Activated CD4-positive, alpha-beta T cell treated with anti-CD3 and anti-CD28 coated beads for 48 hours (primary cell): ENCODE data around the gene FOXF2.
A peak's percentile ranks its signal among the peaks of the same experiment; 100 is the strongest.

ENCODE experiments used
- DNase-seq: peaks from one replicate; pipeline ENCODE4 v3.0.0-alpha.2; 2020

The FOXF2 gene

DNA sequence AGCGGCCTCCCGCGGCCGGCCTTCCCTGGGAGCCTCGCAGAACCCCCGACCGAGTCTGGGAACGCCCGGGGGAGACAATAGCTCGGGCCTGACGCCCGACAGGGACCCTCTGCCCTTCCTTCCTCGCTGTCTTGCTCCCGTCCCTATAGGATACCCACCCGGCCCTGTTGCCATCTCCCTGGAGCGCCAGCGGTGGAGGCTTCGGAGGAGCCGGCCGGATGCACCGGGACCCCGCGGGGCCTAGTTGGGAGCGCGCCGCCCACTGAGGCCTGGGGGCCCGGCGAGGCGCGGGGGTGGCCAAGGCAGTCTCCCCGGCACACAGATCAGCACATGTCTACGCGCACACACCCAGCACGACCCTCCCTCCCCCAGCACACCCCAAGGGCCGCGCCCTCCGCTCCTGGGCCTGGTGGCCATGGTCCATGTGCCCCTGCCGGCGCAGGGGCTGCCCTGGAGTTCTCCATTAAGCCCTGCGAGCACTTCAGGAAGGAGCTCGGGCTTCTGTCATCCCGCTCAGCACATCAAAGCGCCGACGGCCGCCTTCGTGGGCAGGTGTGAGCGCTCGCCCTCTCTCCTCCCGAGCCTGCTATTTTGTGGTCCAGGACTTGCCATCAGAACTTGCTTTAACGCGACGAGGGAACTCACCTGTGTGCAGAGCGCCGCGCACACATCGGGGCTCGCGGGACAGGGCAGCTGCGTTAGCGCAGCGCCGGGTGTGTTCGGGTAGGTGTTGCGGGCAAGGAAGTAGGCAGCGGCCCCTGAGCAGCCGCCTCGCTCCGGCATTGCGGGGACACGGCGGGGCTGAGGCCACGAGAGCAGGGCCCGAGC is 3.7 kb downstream of the FOXF2 start:
- DNase-seq, result no peak

DNA sequence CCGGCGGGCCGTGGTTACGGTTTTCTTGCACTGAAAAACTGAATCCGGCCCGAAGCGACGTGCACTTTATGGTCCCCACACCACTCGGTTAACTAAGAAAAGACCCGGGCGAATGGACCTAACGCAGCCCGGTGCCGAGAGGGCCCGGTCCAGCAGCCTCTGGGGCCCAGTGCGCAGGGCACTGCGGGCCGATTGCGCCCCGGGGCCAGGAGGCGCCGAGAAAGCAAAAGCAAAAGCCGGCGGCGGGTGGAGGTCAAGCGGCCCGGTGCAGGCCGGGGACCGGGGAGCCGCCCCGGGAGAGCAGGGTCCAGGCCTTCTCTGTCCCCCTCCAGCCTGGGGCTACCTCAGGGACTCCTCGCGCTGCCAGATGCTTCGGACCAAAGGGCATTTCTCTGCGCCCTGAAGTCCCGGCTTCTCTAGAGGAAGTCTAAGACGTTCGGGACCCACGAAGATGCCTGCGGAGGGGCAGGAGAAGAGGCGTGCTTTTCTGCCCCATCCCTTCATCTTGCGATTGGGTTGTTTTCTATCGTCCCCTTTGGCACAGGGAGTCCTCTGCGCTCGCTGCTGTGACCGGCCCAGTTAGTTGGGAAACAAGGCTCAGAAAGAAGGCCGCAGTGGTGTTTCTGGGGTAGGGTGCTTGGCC is 4.4 kb downstream of the FOXF2 start:
- DNase-seq, result no peak

DNA sequence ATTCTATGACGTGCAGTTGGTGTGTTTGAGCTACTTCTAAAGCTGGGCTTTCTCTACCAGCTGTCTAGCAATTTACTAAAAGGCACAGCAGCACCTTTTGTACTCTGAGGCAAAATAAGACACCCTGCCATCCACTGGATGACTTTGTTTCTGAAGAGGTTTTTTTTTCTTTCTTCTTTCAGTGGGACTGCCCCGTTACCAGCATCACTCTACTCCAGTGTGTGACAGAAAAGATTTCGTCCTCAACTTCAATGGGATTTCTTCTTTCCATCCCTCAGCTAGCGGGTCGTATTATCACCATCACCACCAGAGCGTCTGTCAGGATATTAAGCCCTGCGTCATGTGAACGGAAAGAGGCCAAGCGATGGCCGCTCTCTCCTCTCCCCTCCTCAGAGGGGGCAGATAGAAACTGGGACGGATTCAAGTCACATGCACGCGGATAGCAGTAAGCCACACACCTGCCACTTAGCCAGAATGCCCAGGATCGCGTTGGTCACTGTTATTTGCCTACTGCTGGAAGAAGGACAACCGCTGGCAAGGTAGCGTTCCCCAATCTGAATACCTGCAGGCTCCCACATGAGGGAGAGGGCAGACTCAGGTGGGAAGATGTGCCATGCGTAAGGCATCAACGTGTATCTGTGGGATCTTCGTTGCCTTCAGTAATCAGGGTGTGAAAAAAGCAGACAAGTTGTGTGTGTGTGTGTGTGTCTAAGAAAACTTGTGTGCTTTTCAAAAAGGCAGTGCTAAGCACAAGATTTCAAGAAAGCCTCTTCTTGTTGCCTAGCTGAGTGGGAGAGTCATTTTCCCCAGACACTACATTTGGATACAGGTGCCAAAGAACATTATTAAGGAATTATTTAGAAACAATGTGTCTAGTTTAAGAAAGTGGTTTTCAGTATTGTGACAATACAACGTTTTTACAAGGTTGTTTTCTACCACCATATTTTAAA is 5.4 kb downstream of the FOXF2 start:
- DNase-seq, result no peak

DNA sequence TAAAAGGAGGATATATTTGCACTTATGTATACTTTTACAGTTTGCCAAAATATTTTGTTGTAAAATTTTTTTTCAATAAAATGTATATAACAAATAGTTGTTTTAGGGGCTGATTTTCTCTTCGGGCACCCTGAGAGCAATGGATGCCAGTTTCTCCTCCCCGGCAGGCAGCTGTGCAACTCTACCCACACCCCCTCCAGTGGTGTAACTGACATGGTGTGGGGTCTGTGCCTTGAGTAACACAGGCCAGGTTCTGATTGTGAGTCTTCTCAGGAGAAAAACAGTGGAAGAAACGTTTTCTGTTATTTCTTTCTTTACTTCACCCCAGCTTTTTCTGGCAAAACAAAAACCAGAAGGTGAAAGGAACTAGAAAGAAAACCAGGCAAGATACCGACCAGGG is 6.1 kb downstream of the FOXF2 start:
- no peak for DNase-seq

DNA sequence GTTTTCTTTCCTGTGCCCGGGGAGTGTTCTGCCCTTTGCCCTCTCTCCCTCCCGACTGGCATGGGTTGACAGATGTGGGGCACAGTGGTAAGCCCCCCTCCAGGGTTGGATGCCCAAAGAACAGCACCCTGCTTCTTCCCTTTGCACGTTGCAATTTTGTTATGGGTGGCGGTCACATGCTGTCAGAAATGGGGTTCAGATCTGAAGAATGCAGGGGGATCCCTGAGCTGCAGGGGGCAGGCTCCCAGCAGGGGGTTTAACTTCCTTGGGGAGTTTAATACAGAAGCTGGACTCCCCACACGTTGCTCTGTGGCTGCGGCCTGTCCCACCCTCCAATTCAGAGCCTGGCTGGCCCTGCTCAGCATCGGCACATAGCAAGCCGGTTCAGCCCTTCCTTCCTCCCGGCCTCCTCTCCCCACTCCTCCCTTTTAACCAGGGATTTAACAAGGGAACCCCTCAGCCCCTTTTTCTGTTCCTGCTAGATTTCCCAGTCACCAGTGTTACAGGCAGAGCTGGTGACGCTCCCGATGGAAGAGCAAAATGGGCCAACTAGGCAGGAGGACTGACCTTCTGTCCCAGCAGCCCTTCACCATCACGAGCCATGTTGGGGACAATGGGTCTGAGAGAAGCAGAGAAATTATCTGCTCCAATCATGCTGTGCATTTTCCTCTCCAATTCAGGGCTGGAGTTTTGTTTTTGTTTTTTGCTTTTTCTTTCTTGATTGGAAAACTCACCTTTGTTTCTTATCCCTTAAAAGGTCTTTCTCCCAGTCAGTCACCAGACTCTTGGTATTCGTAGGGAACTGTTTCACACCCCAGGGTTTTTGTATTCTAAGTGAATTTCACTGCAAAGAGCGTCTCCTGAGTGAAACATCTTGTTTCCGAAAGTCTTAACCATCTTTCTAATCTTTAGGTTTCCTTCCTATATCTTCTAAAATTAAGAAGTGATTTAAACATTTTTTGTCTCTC is 6.8 kb downstream of the FOXF2 start:
- no peak for DNase-seq

DNA sequence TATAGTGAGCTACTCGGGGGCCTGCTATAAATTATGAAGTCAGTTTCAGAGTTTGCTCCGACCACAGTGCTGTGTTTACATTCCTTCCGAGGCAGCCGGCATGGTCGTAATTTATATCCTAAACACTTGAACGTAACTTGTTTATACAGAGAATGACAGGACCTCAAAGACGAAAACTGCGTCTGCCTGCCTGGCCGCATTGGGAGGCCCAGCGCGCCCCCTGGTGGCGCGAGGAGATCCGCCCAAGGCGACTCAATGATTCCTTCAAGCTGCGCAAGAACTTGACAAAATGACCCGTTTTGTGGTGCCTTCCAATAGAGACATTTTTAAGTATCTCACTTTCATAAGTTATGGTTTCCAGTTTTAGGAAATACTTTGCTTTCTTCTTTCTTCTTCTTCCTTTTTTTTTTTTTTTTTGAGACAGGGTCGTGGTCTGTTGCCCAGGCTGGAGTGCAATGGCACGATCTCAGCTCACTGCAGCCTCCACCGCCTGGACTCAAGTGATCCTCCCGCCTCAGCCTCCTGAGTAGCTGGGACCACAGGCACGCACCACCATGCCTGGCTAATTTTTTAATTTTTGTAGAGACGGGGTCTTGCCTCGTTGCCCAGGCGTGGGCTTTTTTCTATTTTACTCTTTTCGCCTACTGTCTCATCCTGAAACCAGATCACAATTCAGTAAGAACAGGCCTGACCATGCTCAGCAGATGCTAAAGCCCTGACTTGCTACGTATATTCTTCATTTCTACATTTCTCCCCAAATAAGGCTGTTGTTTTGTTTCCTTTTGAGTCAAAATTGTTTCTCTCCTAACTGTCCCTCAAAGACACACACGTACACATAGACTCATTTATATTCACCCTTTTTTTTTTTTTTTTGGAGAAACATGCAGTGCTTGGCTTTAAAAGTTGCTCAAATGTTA is 7.8 kb downstream of the FOXF2 start:
- peak; percentile 80 for DNase-seq

DNA sequence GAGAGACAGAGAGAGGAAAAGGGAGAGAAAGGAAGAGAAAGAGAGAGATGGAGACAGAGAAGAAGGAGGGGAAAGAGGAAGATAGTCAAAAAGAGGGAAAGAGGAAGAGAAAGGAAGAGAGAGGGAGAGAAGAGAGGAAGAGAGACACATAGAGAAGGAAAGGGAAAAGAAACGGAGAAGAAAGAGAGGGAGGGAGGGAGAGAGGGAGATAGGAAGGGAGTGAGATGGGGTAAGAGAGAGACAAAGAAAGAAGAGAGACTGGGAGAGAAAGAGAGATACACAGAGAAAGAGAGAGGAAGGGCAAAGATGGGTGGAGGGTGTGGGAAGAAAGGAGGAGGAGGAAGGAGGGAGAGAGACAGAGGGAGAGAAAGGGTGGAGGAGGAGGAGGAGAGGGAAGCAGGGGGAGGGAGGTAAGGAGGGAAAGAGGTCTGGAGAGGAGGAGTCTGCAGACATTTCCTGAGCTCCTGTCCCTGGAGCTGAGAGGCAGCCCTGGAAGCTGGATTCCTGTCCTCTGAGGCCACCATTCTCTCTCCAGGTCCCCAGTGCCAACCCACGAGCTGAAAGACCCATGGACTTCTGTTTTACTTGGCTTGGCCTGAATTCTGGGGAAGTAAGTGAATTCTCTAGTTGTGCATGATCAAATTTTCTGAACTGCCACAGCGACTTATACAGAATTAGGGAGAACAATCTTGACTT is 9.9 kb downstream of the FOXF2 start:
- no peak for DNase-seq

DNA sequence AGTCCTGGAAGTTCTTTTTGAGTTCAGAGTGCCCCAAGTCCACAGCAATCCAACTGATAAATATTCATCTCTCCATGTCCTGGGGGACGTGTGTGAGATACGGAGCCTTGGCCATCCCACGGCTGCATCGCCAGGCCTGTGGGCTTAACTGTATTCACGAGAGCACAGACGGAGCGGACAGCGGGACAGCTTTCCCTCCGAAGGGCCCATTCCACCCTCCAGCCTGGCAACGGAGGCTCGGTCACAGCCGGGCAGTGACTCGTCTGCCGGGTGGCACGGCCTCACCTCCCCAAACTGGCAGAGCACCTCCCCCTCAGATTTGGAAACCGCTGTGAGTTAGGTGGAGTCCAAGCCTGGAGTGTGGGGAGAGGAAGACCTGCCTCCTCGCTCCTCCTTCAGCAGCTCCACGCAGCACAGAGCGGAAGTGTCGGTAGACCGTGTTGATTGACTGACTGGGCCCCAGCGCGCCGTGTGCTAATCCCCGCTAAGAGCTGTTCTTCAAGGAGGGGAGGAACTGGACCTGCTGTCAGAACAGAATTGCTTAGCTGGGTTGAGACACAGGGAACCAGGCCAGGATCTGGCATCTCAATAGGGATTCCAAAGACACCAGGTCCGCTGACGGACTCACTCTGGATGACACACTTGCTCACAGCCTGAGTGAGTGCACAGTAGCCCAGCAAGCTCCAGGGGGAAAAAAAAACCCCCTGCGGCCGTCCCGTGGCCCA is 10.9 kb downstream of the FOXF2 start:
- no peak for DNase-seq

DNA sequence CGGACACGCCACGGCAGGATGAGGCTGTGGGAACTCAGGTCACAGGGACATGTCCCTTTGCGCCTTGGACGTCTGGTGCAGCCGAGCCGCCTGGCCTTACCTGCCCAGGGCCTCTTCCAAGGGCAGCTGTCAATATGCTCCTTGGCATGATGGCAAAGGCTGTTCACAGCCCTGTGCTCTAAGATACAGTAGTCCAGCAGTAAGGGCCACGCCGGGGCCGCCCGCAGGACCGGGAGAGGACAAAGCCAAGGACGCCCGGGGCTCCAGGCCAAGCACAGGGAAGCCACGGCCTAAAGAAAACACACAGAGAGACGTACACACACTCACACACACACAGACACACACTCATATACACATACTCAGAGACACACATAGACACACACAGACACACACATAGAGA is 13.0 kb downstream of the FOXF2 start:
- DNase-seq, result no peak

DNA sequence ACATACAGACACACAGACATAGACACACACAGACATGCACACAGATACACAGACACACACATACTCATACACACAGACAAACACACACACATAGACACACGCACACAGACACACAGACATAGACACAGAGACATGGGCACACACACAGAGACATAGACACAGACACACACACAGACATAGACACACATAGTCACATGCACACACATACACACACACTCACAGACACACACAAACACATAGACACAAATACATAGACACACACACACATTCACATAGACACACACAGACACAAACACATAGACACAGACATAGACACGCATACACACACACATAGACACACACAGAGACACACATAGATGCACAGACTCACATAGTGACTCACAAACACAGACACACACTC is 13.5 kb downstream of the FOXF2 start:
- DNase-seq, result no peak

DNA sequence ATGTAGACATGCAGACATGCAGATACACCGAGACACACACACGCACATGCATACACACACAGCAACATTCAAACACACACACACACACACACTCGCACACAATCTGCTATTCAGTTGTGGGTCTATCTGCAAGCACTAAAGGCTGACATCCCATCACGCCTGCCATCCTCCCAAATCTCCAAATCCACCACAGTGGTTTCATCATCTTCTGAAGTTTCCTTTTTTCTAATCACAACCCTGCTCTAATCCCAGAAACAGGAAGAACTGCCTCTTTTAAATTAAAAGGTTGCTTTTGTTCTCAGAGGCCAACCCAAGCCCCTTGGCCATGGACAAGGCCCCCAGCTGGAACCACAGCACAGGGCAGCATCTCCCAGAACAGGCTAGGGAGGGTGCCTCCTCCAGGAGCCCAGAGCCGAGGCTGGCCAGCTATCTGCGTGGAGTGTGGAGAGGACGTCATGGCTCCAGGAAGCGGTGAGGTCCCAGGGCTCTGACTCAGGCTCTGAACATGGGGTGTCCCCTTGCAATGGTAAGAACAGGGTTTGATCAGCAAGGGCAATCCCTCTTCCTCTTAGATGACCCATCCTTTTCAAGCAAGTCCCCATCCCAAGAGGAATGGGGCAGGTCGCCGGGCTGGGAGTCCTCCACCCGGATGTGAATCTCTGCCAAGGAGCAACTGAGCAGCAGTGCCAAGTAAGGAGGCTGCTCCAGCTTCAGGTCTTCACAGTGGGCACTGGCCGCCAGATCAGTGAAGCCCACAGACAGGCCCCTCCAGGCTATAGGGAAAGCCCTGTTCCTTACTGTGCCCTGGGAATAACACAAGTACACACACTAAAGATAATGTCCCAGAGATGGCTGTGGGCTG is 14.7 kb downstream of the FOXF2 start:
- no peak for DNase-seq

DNA sequence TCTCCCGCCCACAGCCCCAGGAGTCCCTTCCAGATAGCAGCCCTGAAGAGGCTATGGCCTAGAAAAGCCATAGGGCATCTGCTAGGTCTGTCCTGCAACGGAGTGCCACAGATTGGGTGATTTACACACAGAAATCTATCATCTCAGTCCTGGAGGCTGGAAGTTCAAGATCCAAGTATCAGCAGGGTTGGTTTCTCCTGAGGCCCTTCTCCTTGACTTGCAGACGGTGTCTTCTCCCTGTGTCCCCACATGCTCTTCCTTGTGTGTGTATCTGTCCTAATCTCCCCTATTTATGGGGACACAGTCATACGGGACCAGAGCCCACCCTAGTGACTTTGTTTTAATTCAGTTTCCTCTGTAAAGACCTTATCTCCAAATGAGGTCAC is 15.3 kb downstream of the FOXF2 start:
- no peak for DNase-seq

DNA sequence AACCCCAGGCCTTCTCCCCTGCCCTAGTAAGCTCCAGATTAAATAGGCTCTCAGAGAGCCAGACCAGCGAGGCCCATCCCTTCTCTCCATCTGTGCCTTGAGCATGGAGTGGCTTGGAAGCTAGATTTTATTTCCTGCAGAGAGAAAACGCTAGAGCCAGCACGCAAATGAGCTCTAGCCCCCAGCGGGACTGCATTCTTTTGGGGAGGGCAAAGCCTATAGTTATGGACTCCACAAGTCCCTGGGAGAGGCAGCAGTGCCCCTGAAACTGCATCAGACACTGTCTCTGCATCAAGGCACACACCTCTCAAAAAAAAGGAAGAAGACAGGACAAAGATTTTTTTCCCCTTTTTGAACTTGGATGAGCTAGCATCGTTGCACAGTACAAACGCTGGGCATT is 15.8 kb downstream of the FOXF2 start:
- no peak for DNase-seq

DNA sequence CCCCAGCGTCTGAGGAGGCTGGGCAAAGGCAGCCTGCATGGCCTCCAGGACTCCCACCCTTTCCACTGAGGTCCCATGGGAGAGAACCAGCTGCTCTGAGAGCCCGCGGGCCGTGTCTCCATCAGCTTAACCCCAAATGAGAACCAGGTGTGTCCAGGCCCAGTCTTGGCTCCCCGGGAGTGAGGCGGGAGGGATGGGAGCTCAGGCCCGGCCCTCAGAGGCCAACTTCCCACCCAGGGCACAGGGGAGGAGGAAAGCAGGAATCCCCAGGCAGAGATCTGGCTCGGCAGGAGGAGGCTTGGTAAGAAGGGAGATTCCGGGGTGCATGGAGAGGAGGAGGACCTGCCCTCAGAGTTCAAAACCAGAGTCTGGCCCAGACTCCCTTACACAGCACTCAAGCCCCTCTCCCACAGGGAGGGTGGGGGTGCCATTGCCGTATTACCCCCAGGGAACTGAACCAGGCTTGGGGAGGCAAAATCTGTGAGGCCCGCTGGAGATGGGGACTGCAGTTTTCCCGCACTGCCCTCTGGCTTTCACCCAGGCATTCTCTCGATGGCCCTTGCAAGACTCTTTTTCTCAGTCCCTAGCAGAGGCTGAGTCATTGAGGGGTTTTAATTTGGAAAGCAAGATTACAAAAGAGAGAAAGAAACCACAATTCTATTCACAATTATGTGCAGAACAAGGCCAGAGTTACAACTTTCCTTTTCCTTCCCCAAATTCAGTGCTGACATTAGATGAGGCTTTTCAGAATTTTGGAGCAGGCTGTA is 17.1 kb downstream of the FOXF2 start:
- DNase-seq, result no peak

DNA sequence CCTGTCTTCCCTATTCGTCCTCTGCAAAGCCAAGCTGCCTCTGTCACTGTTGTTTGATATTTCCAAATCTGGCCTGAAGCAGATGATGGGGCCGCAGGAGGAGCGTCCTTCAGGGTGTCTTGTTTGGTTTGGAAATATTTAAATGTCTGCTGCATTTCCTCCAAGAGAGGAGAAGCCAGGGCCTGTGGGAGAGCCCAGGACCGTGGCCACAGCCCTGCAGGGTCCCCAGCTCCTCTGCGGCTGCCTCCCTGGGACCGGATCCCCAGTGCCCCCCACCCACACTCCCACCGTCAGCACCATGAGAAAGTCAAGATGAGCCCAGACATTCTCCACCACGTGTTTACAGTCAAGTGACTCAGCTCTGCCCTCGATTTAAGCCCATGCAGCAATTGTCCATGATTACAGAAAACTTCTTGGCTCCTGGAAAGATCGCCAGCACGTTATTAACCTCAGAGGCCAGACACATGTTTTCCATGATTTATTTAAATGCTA is 18.2 kb downstream of the FOXF2 start:
- no peak for DNase-seq

DNA sequence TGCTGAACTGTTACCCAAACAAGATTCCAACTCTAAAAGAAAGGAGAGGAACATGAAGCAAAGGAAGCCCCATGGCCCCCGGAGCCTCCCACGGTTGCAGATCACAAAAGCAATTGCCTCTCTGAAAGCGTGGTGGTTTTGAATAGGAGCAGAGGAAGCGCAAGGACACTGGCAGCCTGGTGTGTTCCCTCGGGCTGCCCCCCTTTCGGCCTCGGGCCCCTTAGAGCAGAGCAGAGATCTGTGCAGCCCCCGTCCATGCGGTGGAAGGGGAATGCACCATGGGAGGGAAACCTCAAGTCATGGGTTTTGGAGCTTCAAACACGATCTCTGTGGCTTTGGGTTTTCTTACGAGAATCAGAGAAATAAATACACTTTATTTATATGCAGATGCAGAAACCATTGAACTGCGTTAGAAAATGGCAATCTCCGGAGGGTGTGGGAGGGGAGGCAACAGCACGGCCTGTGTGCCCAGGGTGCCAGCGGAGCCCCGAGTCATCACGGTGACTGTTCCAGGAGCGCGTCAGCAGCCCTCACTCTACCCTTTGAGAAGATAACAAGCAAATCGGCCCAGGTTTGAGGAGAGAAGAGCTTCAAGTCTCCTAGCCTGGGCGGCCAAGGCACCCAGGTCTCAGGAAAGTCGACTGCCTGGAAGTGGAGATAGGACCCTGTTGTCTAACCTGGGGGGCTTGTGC is 20.5 kb downstream of the FOXF2 start:
- no peak for DNase-seq

DNA sequence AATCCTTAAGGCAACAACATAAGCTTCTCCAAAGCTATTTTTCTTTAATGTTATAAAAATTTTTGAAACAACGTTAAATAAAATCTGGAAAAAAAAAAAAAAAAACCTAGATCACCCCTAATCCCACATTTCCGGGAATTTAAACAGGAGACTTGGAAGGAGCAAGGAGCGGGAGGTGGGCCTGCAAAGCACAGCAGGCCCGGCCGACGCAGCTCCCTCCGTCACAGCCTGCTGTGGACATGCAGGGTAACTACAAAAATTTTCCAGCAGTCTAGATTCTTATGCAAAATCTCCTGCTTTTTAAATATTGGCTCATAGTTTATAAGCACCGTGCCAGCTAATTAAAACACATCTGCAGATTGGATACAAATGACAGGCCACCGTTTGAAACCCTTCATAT is 23.5 kb downstream of the FOXF2 start:
- no peak for DNase-seq
